Thyroid gland (tissue), 4 donors: Measurements from ENCODE around the gene CEP83.

ENCODE experiments used
- POLR2A ChIP-seq, 2 donors: fragments of 450-650 bp; IDR thresholded peaks; one replicate each; pipeline ENCODE4 v1.6.1; 2017; ENCODE audit warnings: antibody characterized with exemption in 2 of 2, mild to moderate bottlenecking in 2 of 2, moderate library complexity in 1 of 2
- TF ChIP-seq, protein P1 (sequence below), 6 experiments: fragments of 200-600 bp in 3 of 6; fragments of 450-650 bp in 3 of 6; sonication (generic) in 3 of 6; IDR thresholded peaks; one replicate each; pipeline ENCODE4 v1.5.1; 2016 to 2019; ENCODE audit warnings: antibody characterized with exemption in 6 of 6, mild to moderate bottlenecking in 2 of 6, inconsistent platforms in 1 of 6, moderate library complexity in 1 of 6

DNA sequence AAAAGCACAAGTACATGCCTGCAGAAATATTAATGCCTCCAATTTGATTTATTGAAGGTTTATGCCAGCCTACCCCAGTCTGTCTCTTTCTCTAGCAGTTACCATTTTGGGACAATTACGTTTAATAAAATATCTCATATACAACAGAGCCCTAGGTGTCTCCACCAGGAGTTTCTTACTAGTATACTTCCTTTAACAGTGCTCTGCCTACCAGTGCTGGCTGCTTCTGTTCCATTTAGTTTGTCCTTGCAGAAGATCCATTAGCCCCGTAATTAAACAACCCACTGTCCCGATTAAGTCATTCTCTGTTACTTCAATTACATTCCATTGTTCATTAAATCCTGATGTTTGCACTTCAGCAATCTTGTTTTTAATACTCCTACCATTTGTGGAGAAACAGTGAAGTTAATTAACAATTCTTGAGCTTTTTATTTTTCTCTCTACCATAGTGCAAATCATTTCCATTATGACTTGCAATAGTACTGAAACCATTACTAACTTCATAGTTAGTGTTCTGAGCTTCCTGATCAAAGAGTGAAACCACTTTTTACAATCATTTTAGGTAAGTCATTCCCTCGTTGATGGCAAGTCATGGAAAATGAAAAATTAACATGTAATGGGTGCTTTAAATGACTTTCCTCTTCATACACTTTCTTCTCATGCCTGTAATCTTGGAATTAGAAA is 190.2 kb downstream of the CEP83 start:
- TF ChIP-seq, protein P1, sequence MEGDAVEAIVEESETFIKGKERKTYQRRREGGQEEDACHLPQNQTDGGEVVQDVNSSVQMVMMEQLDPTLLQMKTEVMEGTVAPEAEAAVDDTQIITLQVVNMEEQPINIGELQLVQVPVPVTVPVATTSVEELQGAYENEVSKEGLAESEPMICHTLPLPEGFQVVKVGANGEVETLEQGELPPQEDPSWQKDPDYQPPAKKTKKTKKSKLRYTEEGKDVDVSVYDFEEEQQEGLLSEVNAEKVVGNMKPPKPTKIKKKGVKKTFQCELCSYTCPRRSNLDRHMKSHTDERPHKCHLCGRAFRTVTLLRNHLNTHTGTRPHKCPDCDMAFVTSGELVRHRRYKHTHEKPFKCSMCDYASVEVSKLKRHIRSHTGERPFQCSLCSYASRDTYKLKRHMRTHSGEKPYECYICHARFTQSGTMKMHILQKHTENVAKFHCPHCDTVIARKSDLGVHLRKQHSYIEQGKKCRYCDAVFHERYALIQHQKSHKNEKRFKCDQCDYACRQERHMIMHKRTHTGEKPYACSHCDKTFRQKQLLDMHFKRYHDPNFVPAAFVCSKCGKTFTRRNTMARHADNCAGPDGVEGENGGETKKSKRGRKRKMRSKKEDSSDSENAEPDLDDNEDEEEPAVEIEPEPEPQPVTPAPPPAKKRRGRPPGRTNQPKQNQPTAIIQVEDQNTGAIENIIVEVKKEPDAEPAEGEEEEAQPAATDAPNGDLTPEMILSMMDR (IDR thresholded peaks at IDR 0.05) = no peak
- no peak for TF ChIP-seq POLR2A (IDR thresholded peaks at IDR 0.05)
